ENCODE measurements around the gene POLR2J.
"Not testable (repeated sequence)": the region's sequence is repeated elsewhere in the genome, so short reads cannot be mapped to it uniquely, and the experiment has no call there.

Gene POLR2J

DNA sequence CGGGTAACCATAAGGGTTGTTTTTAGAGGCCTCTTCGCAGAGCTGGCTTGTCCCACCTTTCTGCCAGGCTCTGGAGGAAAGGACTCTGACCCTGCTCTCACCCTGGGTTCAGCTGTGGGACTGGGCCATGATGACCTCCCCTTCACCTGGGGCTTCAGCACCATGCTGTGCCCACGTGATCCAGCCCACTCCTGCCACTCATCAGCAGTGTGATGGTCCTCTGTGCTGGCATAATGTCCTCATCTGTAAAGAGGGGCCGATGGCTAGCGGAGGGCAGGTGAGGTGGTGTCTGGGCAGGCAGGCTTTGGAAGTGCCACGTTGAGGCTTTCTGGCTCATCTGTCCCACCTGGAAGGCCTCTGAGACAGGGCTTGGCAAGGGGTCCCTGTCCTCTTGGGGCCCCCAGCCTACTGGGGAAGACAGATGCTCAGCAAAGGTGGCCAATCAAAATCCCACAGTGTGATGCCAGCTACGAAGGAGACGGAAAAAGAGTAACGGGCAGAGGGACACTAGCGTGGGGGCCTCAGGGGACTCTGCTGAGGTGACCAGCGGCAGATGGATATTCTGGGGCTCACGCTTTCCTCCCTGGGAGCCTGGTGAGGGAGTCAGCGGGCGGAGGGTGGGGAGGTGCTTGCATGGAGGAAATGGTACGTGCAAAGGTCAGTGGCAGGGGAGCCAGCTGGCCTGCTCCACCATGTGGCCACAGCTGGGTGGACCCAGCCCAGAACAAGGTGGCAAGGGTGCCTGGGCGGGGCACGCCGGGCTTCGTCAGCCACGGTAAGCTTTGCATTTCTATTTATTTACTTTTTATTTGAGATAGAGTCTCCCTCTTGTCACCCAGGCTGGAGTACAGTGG, 8.5 kb downstream of the POLR2J start:
- intact Hi-C loops (cut with DNase I): no loop called here
- peak in 10 of 42 donors; percentile 0 to 22 (median 4) for DNase-seq

GRCh38 chr7:102469351-102469971, 9.3 kb downstream of the POLR2J start:
- intact Hi-C loops (cut with DNase I): no loop called here
- peak in 5 of 42 donors; percentile 2 to 12 (median 5) for DNase-seq

- peak in 7 of 42 donors; percentile 2 to 29 (median 5) for DNase-seq
- intact Hi-C loops (cut with DNase I): no loop called here
Measured at GRCh38 chr7:102468478-102469350, 10.0 kb downstream of the POLR2J start.

DNA sequence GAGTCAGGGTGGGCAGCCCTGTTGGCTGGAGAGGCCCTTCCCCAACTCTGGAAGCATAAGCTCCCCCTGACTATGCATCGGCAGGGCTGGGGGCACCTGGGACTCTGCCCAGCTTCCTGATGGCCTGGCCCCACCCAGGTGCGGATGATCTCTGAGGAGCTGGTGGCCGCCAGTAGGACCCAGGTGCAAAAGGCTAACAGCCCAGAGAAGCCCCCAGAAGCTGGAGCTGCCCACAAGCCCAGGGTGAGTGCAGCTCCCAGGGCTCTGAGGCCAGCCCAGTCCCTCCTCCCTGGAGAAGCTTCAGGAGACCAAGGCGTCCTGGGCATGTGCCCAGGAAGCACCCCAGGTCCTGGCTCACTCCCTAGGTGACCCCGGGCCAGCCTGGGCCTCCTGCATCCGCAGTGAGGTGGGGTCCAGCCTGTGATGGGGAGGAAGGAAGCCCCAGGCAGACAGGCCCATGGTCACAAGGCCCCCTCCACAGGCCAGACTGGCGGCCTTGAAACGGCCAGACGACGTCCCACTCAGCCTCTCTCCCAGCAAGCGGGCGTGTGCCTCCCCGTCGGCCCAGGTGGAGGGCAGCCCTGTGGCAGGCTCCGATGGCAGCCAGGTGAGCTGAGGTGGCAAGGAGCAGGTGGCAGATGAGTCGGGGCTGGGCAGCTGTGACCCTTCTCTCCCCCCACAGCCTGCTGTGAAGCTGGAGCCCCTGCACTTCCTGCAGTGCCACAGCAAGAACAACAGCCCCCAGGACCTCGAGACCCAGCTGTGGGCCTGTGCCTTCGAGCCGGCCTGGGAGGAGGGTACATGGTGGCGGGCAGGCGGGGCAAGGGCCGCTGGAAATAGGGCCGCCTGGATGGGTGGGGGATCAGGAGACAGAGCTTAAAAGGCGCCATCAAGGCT, 10.9 kb downstream of the POLR2J start:
- DNase-seq: peak in 4 of 42 donors; percentile 1 to 24 (median 9)

DNA sequence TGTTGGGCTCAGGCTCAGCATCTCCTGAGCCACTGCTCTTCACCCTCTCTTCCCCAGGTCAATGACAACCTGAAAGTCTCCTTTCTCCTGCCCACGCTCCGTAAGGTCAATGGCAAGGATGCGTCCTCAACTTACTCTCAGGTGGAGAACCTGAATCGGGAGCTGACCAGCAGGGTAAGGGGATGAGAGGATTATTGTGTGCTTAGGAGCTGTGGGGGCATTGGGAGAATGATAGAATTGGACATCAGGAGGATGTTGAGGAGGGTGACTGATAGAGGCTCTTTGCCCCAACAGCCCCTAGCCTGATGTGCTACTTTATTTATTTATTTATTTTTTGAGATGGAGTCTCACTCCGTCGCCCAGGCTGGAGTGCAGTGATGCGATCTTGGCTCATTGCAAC, 12.6 kb downstream of the POLR2J start:
- DNase-seq: no peak
- intact Hi-C loops (cut with DNase I): no loop called here

More for the DNA sequence above, 10.9 kb downstream of the POLR2J start:
- intact Hi-C loops (cut with DNase I): no loop called here

- intact Hi-C loops (cut with DNase I): loop anchor here (5.0 kb wide), 1 partner anchor 67 kb away; the partner anchor contains the start of gene PRKRIP1
- DNase-seq: peak; percentile 80 to 96 (median 93)
Measured at GRCh38 chr7:102464577-102465280, 14.0 kb downstream of the POLR2J start, which contains the start of the genes ALKBH4 and LRWD1. Gene ALKBH4 (minus strand): TSS chr7:102464863. CDS start chr7:102464836, 27 bp downstream. Gene LRWD1 (plus strand): TSS chr7:102464984. CDS start chr7:102465081, 97 bp downstream.

DNA sequence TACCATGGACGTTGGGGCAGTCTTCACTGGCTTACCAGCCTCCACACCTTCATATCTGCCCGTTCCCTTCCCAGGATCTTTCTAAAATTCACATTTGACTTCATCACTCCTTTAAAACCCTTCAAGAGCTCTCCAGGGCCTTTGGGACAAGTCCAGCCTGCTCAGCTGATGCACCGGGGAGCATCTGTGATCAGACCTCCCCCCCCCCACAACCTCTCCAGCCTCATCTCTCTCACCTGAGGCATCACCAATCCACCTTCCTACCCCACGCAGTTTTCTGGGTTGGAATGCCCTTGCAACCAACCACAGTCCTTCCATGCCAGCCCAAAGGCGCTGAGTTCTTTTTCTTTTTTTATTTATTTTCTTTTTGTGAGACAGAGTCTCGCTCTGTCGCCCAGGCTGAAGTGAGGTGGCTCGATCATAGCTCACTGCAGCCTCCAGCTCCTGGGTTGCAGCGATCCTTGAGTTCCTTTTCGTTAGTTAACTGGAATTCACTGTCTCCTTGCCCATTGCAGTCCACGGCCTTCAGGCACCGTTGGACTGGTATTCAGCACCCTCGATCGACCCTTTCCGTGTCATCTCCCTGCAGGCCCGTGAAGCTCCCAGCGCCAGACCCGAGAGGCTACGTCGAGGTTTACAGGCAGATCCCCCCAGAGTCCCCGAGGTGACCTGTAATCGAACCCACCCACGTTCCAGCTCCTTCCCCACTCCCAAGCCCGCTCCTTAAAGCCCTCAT, 14.7 kb downstream of the POLR2J start:
- DNase-seq: peak in 2 of 42 donors; percentile 3 to 6
- intact Hi-C loops (cut with DNase I): loop anchor here (5.0 kb wide), 1 partner anchor 67 kb away; the partner anchor contains the start of gene PRKRIP1

DNA sequence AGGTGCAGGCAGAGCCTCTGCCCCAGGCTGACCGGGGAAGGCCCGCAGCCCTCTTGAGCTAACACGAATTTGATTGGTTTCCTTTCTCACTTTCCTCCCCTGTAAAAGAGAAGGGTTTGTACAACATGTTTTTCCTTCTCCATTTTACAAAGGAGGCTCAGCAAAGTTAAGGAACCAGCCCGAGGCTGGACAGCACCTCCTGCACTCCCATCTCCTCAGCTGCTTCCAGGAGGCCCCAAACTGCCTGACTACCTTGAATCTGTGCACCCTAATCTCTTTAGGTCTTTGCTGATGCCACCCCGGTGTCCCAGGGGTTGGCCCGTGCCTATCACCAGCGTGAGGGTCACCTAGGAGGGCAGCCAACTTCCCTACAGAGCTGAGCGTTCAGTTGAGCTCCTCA, 18.3 kb downstream of the POLR2J start:
- peak in 1 of 42 donors; percentile 1 for DNase-seq
- intact Hi-C loops (cut with DNase I): loop anchor here (5.0 kb wide), 1 partner anchor 63 kb away; the partner anchor contains the start of gene PRKRIP1

DNA sequence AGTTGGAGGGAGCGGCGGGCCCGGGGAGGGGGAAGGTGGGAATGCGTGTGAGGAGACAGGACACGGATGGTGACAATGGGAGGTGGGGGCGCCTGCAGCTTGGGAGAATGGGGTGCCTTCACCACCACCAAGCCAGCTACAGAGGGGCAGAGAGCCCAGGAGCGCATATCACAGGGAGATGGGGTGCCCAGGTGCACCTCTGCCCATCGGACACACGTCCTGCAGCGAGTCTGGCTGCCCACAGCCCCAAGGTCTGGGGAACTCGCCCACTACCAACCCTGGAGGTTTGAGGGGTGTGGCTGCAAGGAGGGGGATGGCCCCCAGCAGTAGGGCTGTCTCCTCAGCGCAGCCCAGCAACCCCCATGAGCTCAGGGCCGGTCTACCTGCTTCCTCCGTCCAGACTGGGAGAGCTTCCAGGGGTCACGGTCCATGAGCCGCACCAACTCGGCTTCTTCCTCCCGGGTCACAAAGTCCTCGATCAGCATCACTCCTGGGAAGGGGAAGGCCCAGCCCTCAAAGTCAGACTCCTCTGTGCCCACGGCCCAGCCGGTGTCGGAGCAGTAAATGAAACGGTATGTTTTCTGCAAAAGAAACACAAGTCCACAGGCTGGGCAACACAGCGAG, 19.4 kb downstream of the POLR2J start:
- intact Hi-C loops (cut with DNase I): no loop called here
- DNase-seq: peak in 1 of 42 donors; percentile 0

GRCh38 chr7:102457352-102457924, 21.3 kb downstream of the POLR2J start:
- intact Hi-C loops (cut with DNase I): no loop called here

GRCh38 chr7:102456327-102456726, 22.4 kb downstream of the POLR2J start:
- intact Hi-C loops (cut with DNase I): no loop called here
- DNase-seq: peak; percentile 36 to 90 (median 70)

More at GRCh38 chr7:102457352-102457924, 21.3 kb downstream of the POLR2J start:
- DNase-seq: peak in 1 of 42 donors; percentile 3

- intact Hi-C loops (cut with DNase I): no loop called here
- DNase-seq: no peak
Measured at GRCh38 chr7:102455596-102455995, 23.1 kb downstream of the POLR2J start.

GRCh38 chr7:102454932-102455331, 23.8 kb downstream of the POLR2J start:
- intact Hi-C loops (cut with DNase I); DNase-seq: not testable (repeated sequence)

DNA sequence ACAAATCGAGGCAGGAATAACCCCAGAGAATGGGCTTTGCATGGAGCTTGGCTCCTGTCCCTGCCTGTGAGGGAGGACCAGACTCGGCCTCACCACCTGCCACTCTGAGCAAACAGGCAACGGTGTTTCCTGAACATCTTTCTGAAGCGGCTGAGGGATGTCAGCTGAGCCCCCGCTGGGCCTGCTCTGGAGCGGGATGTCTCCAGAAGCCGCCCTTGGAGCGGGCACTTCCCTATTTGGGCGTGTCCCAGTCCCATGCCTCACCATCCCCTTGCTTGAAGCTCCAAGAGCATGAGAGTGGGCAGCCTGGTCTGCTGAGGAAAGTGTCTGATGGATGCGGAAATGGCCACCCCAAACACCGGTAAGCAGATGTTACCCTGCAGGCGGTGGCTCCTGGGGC, 24.3 kb downstream of the POLR2J start:
- DNase-seq: no peak
- intact Hi-C loops (cut with DNase I): no loop called here

GRCh38 chr7:102453319-102453718, 25.4 kb downstream of the POLR2J start:
- intact Hi-C loops (cut with DNase I): no loop called here
- no peak for DNase-seq

DNA sequence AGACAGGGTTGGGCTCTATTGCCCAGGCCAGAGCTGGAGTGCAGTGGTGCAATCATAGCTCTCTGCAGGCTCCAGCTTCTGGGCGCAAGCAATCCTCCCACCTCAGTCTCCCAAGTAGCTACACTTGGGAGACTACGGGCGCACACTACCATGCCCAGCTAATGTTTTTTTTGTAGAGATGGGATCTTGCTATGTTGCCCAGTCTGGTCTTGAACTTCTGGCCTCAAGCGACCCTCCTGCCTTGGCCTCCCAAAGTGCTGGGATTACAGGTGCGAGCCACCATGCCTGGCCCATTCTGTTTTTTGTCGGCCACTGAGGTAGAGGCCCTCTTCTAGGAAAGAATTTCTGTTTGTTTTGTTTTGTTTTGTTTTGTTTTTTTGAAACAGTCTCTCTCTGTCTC, 26.3 kb downstream of the POLR2J start:
- no peak for DNase-seq
- intact Hi-C loops (cut with DNase I): no loop called here
